NCI-H1417 (cell line): ENCODE measurements around the gene TMEM95.
"Not testable (repeated sequence)": the region's sequence is repeated elsewhere in the genome, so short reads cannot be mapped to it uniquely, and the experiment has no call there.

Source experiments
- DNase-seq, 3 experiments: peaks; one replicate each; lab custom pipeline; 2025; lab: John Stamatoyannopoulos, UW

TMEM95 gene

DNA sequence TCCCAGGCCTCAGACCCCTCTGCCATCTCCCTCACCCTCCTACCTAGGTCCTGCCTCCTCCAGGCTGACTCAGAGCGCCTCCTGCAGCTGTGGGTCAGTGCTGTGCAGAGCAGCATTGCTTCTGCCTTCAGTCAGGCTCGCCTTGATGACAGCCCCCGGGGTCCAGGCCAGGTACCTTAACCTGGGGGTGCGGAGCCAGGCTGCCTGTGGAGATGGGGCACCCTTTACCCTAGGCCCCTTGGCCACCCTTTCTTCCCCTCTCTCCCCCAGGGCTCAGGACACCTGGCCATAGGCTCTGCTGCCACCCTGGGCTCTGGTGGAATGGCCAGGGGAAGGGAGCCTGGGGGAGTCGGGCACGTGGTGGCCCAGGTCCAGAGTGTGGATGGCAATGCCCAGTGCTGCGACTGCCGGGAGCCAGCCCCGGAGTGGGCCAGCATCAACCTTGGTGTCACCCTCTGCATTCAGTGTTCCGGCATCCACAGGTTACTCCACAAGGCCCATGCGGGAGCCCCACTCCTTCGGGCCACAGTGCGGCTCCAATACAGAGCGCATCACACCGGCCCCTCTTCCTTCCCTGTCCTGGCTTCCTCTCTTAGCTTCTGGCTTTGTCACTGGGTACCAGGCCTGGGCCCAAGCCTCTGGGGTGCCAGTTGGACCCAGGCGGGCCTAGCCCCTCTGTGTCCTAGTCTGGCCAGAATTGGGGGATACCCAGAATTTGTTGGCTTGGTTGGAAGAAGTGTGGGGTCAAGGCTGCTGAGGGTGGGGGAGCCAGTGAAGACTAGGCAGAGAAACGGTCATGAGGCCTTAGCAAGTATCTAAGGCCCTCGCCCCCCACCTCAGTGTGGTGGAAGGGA lies 8.0 kb upstream of the TMEM95 start:
- DNase-seq: no peak

DNA sequence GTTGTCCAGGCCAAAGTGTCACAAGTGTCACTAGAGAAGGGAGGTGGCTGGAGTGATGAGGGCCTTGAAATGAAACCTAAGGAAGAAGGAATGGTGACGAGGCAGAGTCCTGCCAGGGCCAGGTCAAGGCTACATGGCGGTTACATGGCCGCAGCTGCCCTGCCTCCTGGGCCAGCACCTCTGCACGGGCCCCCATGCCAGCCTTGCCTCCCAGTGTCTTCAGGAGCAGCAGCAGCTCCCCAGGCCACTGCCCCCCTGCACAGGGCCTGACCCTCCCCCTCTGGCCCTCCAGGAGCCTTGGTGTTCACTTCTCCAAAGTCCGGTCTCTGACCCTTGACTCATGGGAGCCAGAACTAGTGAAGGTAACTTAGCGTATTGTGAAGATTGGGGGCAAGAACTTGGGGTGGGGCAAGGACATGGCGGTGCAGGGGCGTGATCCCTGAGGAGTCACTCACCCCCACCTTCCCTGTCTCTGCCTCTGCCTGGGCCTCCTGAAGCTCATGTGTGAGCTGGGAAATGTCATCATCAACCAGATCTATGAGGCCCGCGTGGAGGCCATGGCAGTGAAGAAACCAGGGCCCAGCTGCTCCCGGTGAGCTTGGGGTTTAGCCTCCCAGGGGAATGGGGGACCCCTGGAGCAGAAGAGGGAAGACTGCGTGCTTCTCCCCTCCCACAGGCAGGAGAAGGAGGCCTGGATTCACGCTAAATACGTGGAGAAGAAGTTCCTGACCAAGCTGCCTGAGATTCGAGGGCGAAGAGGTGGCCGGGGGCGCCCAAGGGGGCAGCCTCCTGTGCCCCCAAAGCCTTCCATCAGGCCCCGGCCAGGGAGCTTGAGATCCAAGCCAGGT lies 7.1 kb upstream of the TMEM95 start:
- no peak for DNase-seq

DNA sequence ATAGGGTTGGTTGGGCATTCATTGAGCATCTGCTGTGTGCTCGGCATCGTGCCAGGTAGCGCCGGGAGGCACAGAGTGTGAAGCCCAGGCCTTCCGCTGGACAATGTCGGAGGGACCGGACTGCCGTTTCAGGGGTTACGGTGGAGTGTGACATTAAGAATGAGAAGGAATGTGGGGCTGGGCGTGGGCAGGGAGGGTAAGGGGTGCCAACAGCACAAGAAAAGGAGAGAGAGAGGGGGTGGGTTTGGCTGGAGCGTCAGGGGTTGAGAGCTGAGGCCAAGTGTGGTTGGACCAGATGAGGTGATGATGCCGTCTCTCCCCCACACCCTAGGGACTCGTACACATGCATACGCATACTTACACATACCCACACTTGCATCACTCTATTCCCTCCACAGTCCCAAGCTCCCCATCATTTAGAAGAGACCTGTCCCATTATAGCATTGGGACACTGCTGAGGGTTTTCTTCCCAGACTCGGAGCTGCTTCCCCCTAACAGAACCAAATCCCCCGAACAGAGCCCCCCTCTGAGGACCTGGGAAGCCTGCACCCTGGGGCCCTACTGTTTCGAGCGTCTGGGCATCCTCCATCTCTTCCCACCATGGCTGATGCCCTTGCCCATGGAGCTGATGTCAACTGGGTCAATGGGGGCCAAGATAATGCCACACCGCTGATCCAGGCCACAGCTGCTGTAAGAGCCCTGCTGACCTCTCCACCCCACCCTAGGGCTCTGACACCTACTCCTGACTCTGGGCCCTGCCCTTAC lies 6.3 kb upstream of the TMEM95 start:
- no peak for DNase-seq

GRCh38 chr17:7351665-7352502 lies 3.1 kb upstream of the TMEM95 start, which contains the start of gene KCTD11:
TSS of gene KCTD11 (plus strand) at chr17:7352162.
- peak; percentile 33 to 71 (median 57) for DNase-seq

DNA sequence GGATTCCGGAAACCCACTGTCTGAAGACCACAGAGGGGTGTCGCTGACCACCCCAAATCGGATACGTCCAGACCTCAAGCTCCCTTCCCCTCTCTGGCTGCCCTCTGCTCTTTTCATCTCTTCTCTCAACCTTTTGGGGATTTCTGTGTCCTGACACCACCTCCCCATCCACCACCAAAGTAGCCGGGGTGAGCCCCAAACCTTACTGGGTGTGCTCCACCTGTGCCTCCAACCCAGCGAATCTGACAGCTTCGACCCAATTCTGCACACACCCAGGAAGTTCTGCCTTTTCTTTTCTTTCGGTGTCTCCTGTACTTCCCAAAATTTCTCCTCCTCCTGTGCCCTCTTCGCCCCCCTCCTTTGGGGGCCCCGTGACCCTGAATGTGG lies 2.5 kb upstream of the TMEM95 start:
- DNase-seq: no peak

GRCh38 chr17:7352910-7353635 lies 1.9 kb upstream of the TMEM95 start:
- no peak for DNase-seq

- peak in 2 of 3 experiments; percentile 39 to 64 for DNase-seq
Observed at GRCh38 chr17:7354262-7354843, 603 bp upstream of the TMEM95 start.

- DNase-seq: no peak
Observed at GRCh38 chr17:7355573-7355972, 617 bp downstream of the TMEM95 start.

- peak; percentile 38 to 65 (median 51) for DNase-seq
Observed at GRCh38 chr17:7356072-7356549, 1.2 kb downstream of the TMEM95 start.

DNA sequence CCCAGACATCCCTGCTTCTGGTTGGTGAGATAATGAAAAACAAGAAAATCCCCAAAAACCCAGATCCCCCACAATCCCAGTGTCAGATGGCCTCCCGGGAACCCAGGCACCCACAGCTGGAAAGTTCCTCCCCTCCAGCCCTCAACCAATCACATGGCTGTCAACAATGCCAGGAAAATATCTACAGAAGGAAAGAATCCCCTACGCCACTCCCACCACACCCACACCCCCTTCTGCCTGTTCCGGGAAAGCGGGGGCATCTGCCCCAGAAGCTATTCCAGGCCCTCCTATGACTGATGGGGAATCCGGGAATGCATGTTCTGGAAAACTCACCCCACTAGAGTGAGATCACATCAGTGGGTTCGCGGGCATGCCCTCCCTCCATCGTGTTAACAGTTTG lies 1.8 kb downstream of the TMEM95 start:
- no peak for DNase-seq

DNA sequence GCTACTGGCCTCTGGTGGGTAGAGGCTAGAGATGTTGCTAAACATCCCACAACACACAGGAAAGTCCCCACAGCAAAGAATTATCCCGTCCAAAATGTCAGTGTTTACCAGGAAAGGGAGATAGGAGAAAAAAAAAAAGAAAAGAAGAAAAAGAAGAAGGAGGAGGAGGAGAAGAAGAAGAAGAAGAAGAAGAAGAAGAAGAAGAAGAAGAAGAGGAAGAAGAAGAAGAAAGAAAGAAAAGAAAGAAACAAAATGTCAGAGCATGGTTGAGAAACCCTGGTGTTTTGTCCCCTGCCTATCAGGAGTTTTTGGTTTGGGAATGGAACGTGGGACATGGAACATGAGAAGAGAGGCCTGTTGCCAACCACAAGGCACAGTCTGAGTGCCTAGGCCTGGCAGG lies 2.4 kb downstream of the TMEM95 start:
- no peak for DNase-seq

DNA sequence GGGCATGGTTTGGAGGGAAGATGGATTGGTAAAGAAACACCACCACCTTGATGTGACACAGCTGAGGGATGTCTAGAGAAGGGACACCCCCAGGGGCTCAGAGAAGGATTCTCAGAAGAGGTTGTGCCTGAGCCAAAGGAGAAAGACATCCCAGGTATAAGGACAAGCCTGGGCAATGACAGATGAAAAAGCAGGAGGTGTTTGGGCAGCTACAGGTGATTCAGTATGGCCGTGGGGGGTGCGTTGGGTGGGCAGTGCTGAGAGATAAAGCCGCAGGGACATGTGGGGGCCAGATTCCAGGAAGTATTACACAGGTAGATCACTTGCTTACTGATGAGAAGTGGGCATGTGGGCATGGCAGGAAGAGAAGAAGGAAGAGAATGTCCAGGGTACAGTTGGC lies 7.0 kb downstream of the TMEM95 start:
- no peak for DNase-seq

- no peak for DNase-seq
Observed at GRCh38 chr17:7363311-7363710, 8.4 kb downstream of the TMEM95 start.

GRCh38 chr17:7365963-7366362 lies 11.0 kb downstream of the TMEM95 start:
- not testable (repeated sequence) for DNase-seq

- no peak for DNase-seq
Observed at GRCh38 chr17:7367083-7367482, 12.1 kb downstream of the TMEM95 start.

- DNase-seq: no peak
Observed at GRCh38 chr17:7367918-7368598, 13.1 kb downstream of the TMEM95 start.

DNA sequence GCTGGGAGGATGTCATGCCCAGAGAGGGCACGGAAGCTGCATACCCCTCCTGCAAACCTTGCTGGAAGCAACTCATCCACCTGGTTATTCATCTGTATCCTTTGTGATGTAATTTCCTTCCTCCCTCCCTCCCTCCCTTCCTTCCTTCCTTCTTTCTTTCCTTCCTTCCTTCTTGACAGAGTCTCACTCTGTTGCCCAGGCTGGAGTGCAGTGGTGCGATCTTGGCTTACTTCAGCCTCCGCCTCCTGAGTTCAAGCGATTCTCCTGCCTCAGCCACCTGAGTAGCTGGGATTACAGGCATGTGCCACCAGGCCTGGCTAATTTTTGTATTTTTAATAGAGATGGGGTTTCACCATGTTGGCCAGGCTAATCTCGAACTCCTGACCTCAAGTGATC lies 13.6 kb downstream of the TMEM95 start:
- DNase-seq: not testable (repeated sequence)

GRCh38 chr17:7369825-7370224 lies 14.9 kb downstream of the TMEM95 start:
- no peak for DNase-seq

DNA sequence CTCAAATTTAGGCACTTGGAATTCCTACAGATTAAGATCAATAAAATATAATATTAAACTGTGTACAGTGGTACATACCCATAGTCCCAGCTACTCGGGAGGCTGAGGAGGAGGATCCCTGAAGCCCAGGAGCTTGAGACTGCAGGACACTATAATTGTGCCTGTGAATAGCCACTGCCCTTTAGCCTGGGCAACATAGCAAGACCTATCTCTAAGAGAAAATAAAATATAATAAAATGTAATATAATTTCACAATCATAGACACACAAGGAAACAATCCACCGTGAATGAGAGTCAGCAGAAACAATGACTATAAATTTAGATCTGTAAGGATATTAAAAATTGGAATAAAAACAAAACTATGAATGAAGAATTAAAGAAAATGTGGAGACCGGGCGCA lies 15.9 kb downstream of the TMEM95 start:
- DNase-seq: no peak

GRCh38 chr17:7374353-7374752 lies 19.4 kb downstream of the TMEM95 start:
- no peak for DNase-seq
